Stimulated activated CD4-positive, alpha-beta T cell treated with anti-CD3 and anti-CD28 coated beads, Interleukin-15, amount 100 ng/mL, for 24 hours (primary cell): ENCODE data around the gene DEPDC4.
A peak's percentile ranks its signal among the peaks of the same experiment; 100 is the strongest.
"Not testable (repeated sequence)": the region's sequence is repeated elsewhere in the genome, so short reads cannot be mapped to it uniquely, and the experiment has no call there.

Experiments used
- DNase-seq: peaks from one replicate; pipeline ENCODE4 v3.0.0-alpha.2; 2020

The DEPDC4 gene

DNA sequence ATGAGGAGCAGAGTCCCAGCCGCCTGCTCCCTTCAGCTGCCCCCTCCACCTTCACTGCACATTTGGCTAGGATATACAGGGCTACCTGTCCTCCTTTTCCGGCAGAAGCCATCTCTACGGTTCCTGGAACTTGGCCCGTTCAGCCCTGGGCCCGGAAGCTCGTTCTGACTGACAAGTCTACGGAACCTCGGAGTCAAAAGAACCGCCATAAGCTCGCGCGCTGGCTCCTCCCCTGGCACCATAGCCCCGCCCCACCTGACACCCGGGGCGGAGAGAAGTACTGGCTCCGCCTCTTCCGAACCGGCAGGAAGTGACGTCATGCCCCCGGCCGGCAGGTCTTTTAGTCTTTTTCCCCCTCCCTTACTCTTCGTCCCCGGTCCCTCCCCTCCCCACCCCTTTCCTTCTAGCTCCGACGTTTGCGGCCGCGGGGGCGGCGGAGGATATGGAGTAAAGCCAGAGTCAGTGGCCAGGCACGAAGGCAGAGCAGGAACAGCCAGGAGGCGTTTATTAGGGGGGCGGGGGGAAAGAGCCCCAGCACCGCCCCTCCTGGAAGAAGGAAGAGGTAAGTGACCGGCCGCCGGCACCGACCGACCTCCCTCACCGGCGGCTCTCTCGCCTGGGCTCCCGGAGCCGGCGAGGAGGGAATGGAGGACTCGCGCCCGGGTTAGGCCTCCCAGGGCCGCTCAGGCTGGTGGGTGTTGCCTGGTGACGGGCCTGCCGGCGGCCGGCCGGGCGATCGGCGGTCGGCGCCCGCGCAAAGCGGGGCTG, at the start of gene DEPDC4, which contains the start of gene SCYL2:
DEPDC4 (minus strand) TSS at position 245 of the 768 bp plus-strand sequence; CDS start at position 242, 3 bp downstream.
SCYL2 (plus strand) TSS at position 343 of the 768 bp plus-strand sequence. CDS start 15,794 bp downstream, outside the sequence.
- peak; percentile 91 for DNase-seq

DNA sequence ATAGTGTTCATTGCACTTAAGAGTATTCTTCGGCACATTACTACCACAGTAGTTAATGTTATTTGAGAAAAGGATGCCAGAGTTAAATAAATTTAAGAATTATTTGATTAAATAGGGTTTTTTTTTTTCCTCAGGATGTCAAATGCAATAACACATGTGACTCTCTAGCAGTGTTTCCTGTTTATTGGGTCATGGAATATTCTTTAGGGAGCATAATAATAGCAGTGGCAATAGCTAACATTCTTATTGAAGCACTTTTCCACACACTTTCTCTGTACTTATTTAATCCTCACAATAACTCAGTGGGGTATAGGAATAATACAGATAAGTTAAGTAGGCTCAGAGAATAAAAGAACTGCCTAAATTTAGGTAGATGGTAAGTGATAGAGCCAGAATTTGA, 44.4 kb upstream of the DEPDC4 start:
- no peak for DNase-seq

DNA sequence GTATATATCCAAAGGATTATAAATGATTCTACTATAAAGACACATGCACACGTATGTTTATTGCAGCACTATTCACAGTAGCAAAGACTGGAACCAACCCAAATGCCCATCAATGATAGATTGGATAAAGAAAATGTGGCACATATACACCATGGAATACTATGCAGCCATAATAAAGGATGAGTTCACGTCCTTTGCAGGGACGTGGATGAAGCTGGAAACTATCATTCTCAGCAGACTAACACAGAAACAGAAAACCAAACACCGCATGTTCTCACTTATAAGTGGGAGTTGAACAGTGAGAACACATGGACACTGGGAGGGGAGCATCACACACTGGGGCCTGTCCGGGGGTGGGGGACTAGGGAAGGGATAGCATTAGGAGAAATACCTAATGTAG, 41.3 kb upstream of the DEPDC4 start:
- DNase-seq = not testable (repeated sequence)

DNA sequence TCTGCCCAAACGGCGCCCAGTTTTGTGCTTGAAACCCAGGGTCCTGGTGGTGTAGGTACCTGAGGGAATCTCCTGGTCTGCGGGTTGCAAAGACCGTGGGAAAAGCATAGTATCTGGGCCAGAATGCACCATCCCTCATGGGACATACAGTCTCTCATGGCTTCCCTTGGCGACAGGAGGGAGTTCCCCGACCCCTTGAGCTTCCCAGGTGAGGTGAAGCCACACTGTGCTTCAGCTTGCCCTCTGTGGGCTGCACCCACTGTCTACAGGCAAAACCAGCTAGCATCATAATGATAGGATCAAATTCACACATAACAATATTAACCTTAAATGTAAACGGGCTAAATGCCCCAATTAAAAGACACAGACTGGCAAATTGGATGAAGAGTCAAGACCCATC, 37.5 kb upstream of the DEPDC4 start:
- not testable (repeated sequence) for DNase-seq

DNA sequence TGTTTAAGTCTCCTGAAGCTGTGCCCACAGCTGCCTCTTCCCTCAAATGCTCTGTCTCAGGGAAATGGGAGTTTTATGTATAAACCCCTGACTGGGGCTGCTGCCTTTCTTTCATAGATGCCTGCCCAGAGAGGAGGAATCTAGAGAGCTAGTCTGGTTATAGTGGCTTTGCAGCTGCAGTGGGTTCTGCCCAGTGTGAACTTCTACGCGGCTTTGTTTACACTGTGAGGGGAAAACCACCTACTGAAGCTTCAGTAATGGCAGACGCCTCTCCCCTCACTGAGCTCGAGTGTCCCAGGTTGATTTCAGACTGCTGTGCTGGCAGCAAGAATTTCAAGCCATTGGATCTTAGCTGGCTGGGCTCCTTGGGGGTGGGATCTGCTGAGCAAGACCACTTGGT, 37.0 kb upstream of the DEPDC4 start:
- DNase-seq = no peak

DNA sequence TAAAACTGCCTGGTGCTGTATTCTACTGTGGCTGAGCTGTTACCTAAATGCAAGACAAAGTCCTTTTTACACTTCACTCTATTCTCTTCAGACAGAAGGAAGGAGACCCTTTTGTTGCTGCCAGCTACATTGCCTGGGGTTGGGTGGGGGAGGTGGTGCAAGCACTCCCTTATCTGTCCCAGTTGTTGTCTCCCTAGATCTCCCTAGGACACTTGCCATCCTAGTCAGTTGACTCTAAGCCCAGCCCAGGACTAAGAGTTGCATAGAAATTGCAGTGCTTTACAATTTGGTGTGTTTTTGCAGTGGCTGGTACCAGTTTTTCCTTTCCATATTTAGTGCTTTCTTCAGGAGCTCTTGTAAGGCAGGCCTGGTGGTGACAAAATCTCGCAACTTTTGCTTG, 35.2 kb upstream of the DEPDC4 start:
- no peak for DNase-seq

DNA sequence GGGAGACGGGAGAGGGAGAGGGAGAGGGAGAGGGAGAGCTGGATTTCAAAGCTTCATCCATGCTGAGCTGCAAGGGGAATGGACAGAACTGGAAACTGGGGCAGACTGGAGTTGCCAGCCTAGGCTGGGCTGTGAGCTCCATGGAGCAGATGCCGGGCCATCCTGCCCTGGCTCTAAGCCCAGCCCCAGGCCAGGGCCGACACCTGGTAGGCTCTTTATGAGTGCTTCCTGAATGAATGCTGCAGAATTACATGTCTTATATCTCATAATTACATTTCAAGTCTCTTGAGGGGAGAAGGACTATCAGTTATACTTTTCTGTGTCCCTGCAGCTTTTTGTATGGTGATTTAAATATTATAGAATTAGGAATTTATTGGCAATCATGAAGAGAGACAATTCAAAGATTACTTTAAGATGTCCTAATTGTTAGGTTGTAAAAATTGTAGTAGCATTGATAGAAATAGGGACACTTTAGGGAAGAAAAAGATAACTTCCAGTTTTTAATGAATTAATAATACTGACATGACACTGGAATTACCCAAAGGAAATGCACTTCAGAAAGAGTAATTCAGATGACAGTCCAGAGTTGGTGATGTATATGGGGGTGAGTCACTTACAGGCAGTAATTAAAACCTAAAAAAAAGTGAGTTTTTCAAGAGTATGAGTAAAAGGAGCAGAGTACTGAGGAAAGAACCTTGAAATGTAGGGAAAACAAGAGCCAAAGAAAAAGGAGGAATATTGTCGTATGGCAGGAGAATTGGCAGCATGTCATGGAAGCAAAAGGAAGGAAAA, 29.1 kb upstream of the DEPDC4 start:
- no peak for DNase-seq

DNA sequence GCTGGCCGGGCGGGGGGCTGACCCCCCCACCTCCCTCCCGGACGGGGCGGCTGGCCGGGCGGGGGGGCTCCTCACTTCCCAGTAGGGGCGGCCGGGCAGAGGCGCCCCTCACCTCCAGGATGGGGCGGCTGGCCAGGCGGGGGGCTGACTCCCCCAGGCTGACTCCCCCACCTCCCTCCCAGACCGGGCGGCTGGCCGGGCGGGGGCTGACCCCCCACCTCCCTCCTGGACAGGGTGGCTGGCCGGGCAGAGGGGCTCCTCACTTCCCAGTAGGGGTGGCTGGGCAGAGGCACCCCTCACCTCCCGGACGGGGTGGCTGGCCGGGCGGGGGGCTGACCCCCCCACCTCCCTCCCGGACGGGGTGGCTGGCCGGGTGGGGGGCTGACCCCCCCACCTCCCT, 27.5 kb upstream of the DEPDC4 start:
- not testable (repeated sequence) for DNase-seq

DNA sequence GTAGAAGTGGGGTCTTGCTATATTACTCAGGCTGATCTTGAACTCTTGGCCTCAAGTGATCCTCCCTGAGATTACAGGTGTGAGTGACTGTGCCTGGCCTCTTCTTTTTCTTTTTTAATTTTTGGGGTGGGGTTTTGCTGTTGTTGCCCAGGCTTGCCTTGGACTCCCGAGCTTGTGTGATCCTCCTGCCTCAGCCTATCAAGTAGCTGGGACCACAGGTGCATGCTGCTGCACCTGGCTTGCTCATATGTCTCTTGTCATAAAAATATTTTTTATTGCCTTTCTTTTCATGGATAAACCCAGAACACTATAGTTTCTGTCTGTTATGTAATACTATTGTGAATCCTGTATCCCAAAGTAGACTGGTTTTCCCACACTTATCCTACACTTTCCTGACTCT, 26.1 kb upstream of the DEPDC4 start:
- DNase-seq = no peak

DNA sequence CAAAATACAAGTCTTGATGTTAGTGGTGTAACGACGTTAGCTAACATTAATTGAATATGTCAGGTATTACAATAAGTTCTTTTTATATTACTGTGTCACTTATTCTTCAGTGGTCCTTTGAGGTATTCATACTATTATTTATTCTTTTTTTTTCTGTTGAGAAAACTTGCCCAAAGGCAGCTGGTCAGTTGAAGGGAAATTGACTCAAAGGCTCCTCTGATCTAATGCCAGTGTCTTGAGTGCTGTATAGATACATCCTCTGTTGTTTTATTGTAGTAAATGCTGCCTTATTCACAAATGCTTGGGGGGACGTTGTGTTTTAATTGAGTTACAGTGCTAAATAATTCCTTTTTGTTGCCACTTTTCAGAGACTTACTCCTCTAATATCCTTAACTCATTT, 23.1 kb upstream of the DEPDC4 start:
- no peak for DNase-seq

DNA sequence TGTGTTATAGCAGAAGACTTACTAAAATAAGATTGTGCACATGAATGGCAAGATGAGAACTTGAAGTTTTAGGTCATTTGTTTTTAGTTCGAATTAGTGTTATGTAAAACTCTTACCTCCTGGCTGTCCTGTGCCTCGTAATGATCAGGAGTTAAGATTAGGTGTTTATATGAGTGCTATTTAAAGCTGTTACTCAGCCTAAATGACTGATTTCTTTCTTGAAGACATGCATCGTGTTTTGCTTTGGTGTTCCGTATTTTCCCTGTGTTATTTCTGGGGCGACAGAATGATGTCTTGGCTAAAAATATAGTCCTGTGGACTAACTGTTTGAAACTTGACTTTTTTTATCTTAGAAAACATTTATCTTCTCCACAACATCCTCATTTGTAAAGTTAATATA, 22.2 kb upstream of the DEPDC4 start:
- no peak for DNase-seq

DNA sequence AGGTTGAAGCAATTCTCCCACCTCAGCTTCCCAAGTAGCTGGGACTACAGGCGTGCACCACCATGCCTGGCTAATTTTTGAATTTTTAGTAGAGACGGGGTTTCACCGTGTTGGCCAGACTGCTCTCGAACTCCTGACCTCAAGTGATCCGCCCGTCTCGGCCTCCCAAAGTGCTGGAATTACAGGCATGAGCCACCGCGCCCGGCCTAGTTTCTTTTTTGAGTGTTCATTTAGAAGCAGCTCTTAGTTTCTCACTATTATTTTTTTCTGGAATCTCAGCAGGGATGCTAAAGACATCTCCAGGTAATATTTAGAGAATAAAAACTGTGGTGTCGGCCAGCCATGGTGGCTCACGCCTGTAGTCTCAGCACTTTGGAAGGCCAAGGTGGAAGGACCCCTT, 17.7 kb upstream of the DEPDC4 start:
- not testable (repeated sequence) for DNase-seq

DNA sequence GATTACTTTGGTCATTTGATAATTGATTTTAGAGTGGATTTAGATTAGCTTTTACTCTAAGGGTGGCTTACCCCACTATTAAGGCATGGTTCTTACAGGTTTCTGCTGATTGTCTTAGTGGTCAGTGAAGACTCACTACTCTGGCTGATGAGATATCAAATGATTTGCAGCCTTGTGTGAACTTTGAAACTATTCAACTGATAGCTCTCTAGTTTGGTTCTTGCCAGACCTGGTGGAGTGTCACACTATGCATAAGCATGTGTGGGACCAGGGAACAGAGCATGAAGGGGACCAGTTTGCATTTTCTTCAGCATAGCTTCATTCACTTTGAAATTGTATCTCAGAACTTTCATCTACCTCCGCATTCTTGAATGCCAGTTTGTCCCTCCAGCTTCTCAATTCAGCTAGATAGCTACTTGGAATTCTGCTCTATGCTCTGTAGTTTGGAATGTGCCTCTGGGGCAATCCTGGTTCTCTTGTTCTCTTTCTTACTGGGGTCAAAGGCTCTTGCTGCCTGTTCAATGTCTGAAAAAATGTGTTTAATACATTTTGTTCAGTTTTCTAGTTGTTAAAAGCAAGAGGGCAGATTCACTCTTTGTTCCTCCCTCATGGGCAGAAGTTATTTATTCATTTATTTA, 12.8 kb upstream of the DEPDC4 start:
- DNase-seq = no peak

DNA sequence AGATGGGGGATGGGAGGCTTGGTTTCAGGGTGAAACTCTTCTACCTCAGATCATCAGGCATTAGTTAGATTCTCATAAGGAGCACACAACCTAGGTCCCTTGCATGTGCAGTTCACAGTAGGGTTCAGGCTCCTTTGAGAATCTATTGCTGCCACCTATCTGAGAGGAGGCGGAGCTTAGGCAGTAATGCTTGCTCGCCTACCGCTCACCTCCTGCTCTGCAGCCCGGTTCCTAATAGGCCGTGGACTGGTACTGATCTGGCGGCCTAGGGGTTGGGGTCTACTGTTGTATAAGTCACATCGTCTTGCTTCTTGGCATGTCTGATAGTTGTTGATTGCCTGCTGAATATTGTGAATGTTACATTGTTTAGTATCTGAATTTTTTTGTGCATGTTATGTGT, 12.3 kb upstream of the DEPDC4 start:
- no peak for DNase-seq

DNA sequence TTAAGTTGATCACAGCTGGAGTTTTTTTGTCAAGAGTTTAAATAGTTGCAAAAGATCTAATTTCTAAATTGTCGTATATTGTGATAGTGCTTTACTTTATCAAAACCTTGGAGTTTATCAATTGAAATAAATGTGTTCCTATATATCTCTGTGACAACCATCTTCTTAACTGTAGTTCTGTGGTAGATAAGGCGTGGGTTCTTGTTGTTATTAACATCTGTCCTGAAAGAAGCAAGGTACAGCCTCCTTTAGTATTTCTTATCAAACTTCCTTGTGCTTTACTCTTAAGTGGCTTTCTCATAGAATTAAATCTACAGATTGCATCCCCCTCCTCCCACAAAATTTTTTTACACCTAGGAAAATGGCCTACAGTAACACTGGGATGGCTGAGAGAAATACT, 7.4 kb upstream of the DEPDC4 start:
- no peak for DNase-seq

DNA sequence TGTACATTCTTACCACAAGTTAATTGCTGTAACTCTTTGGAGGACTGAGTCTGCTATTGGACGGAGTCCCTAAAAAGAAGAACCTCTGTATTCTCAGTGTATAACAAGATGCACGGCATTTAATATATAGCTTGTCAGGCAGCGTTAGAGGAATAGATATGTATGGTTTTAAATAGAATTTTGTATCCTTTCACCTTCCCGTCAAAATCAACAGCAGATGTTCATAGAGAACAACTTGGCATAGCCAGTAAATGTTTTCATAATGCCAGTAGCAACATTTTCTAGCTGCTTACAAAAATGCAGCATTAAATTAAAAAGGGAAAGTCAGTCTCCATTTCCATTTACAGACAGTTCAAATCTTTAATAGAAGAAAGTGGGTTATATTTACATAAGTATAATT, 6.9 kb upstream of the DEPDC4 start:
- no peak for DNase-seq

DNA sequence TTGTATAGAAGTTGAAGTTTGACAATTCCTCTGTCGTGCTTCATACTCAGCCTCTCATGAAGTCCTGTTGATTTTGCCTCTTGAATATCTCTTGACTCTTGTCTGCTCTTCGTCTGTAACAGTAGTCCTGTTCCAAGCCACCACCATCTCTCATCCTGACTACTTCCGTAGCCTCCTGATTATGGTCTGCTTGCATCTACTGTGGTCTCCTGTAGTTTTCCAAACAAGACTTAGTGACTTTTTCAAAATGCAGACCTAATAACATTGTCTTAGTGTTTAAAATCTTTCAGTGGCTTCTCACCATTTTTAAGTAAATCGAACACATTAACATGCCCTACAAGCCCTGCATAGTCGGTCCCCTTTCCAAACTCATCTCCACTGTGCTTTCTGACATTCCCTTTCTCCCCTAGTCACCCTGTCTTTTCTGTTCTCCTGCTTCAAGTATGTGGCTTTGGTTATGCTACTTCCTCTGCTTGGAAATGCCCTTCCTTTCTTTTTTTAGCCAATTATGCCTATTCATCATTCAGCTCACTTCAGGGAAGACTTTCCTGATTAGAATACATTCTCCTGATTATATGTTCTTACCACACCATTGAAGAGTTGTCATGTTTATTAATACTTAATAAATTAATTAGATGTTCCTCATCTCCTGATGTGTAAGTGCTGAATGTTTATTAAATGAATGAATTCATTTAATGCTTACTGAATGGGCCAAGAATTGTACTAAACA, 2.1 kb upstream of the DEPDC4 start:
- no peak for DNase-seq

DNA sequence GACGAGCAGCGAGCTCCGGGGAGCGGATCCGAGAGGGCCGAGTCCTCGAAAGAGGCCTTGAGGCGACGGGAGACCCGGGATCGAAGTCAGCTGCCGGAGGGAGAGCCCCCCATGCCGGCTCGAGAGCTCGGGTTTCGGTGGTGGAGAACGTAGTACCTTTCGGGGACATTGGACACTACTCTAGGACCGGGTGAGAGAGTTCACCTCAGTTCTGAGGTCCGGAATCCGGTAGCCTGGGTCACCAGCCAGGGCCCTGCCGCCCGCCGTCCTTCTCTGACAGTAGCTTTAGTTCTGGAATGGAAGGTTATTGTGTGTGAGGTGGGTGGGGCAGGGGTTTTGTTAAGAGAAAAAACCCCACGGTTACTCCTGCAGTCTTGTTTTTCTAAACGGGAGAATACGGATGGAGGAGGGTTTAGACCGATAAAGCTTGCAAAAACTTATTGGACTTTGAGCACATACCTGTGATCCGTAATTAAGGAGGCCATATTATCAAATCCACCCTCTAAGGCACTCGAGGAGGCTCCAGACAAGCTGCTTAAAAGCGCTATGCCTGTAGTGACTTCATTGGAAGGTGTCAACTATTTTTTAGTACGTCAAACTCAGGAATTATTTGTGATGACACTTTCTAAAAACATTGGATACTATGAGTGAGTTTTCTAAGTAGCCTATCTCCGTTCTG, 863 bp upstream of the DEPDC4 start:
- DNase-seq = peak; percentile 34

DNA sequence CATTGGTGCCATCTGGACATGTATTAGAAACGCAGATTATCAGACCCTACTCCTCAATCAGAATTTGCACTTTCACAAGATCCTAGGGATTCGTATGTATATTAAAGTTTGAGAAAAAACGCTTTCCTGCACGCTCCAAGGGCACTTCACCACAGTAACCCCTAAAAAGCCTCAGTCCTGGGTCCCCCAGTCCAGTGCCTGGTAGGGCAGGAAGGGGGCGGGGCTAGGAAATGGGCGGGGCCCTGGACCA, 369 bp downstream of the DEPDC4 start:
- peak; percentile 98 for DNase-seq

DNA sequence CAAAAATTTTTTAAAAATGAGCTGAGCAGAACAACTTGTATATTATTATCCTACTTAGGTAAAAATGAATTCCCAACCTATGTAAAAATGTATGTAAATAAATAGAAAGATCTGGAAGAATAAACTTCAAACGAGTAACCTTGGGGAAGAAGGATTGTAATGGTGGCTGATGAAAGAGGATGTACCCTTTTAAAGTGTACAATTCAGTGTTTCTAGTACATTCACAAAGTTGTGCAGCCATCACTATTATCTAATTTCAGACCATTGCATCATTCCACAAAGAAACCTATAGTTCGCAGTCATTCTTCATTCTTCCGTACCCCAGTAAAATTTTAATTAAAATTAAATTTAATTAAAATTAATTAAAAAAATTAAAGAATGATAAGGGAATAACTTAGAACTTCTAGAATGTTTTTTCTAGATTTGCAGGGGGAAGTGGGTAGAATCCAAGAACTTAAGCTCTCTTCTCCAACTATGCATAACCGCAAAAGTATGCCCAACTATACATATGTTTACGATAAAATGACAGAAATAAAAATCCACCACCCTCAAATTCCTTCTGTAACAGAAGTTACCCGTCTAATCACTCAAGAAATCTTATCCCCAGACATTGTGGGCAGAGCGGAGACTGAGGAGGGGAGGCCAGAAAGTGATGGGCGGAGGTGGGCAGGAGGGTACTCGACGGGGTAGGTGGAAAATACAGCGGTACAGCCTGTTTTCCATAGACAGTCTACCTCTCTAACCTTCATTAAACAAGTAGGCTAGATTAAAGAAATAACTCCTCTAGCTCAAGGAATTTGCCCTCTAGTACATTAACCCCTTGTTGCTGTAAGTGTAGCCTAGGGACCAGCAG, 921 bp downstream of the DEPDC4 start:
- no peak for DNase-seq

DNA sequence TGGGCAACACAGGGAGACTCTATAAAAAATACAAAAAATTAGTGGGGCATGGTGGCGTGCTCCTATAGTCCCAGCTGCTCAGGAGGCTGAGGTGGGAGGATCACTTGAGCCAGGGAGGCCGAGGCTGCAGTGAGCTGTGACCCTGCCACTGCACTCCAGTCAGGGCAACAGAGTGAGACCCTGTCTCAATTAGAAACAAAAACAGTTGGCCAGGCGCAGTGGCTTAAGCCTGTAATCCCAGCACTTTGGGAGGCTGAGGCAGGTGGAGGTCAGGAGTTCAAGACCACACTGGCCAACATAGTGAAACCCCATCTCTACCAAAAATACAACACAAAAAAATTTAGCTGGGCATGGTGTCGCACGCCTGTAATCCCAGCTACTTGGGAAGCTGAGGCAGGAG, 1.8 kb downstream of the DEPDC4 start:
- not testable (repeated sequence) for DNase-seq

DNA sequence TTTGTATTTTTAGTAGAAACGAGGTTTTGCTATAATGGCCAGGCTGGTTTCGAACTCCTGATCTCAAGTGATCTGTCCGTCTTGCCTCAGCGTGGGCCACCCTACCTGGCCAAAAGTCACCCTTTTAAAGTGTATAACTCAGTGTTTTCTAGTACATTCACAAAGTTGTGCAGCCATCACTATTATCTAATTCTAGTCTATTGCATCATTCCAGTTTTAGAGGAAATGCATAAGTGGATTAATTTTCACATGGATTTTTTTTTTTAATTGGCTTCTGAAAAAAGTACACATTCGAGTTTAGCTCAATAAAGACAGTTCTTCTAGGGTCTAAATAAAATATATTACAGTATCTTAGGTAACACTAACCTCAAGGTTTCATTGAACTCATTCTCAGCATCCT, 3.7 kb downstream of the DEPDC4 start:
- no peak for DNase-seq
